Kidney (tissue), 14 donors: ENCODE measurements around the gene PKDREJ. TPM values are rescaled to one million over a fixed set of nuclear protein-coding genes. Genes with fewer than 3 reads are reported as not detected.
A peak's percentile ranks its signal among the peaks of the same experiment; 100 is the strongest.
"Not testable (repeated sequence)": the region's sequence is repeated elsewhere in the genome, so short reads cannot be mapped to it uniquely, and the experiment has no call there.

Source experiments
- DNase-seq, 5 donors: peaks; one replicate each; pipeline ENCODE4 v3.0.0-alpha.2; 2013 to 2020
- FAIRE-seq: peaks from 2 replicates; lab custom pipeline; 2012; peaks lifted over from hg19 to GRCh38; lab: Jason Lieb, UNC
- H3K27ac ChIP-seq, 2 donors: one replicate each; pipeline ENCODE4 v1.7.0; 2013; ENCODE audit warnings: low read depth in 2 of 2, low read length in 2 of 2, inconsistent platforms in 1 of 2
- H3K27me3 ChIP-seq: one replicate; pipeline ENCODE4 v1.7.1; 2013; ENCODE audit warnings: low read length, inconsistent platforms; ENCODE audit not compliant: control insufficient read depth, insufficient read depth
- H3K36me3 ChIP-seq, 3 donors: one replicate each; pipeline versions ENCODE4 v1.7.0 to v1.7.1; 2013; ENCODE audit warnings: low read length in 3 of 3, control low read depth in 1 of 3, inconsistent platforms in 1 of 3; ENCODE audit not compliant: insufficient read depth in 3 of 3, control insufficient read depth in 2 of 3
- H3K4me1 ChIP-seq, 3 donors: one replicate each; pipeline versions ENCODE4 v1.7.0 to v1.7.1; 2013; ENCODE audit warnings: low read length in 3 of 3, inconsistent platforms in 1 of 3, low read depth in 1 of 3; ENCODE audit not compliant: control insufficient read depth in 2 of 3, insufficient read depth in 2 of 3
- H3K4me3 ChIP-seq, 3 donors: one replicate each; pipeline versions ENCODE4 v1.7.0 to v1.8.1; 2013; ENCODE audit warnings: low read length in 3 of 3, control low read depth in 1 of 3, inconsistent platforms in 1 of 3
- H3K9ac ChIP-seq, 3 donors: one replicate each; pipeline versions ENCODE4 v1.7.0 to v1.7.1; 2013; ENCODE audit warnings: low read length in 3 of 3, control low read depth in 1 of 3, inconsistent platforms in 1 of 3
- H3K9me3 ChIP-seq, 3 donors: one replicate each; pipeline versions ENCODE4 v1.7.0 to v1.7.1; 2013; ENCODE audit warnings: low read length in 3 of 3, control low read depth in 1 of 3, inconsistent platforms in 1 of 3; ENCODE audit not compliant: control insufficient read depth in 2 of 3, insufficient read depth in 1 of 3
- intact Hi-C: fragments of 100-400 bp; cut with DNase I; formaldehyde crosslinking; loops from one replicate; pipeline ENCODE4 v1.11.1; 2022
- polyA plus RNA-seq: library from polyadenylated mRNA; stranded (reverse); fragments of 350-450 nt; fragmentation: Illumina TruSeq; extraction: RNeasy Lipid Tissue Mini Kit (QIAGEN cat#74804); gene quantifications from one replicate; pipeline ENCODE4 v1.2.3, GENCODE V29; 2014; ENCODE audit warnings: low read depth, low replicate concordance; ENCODE audit not compliant: insufficient read depth
- total RNA-seq: library from RNA; stranded (reverse); fragmentation: NEBNext Ultra II Directional; extraction: Animal tissue kit (Norgen Biotek cat#: 25700); gene quantifications from one replicate; pipeline ENCODE4 v1.2.1, GENCODE V29; 2021
- TF ChIP-seq, protein P1 (sequence below): IDR thresholded peaks from 3 replicates; pipeline ENCODE4 v1.5.1; 2012; ENCODE audit warnings: mild to moderate bottlenecking, moderate library complexity, borderline replicate concordance; ENCODE audit not compliant: insufficient read depth; ENCODE audit errors: extremely low read depth
- donor health status: control.
- donor health status: control.
- donor health status: control.
- donor health status: control.
- donor health status: control.
- donor health status: DM: yes; HTN: yes; CAD: no.
- donor health status: Normal renal cell carcinoma (clear cell type).

The PKDREJ gene
- total and polyA plus RNA-seq, 2 donors from 2014 or later: 0.06 to 0.15 TPM

DNA sequence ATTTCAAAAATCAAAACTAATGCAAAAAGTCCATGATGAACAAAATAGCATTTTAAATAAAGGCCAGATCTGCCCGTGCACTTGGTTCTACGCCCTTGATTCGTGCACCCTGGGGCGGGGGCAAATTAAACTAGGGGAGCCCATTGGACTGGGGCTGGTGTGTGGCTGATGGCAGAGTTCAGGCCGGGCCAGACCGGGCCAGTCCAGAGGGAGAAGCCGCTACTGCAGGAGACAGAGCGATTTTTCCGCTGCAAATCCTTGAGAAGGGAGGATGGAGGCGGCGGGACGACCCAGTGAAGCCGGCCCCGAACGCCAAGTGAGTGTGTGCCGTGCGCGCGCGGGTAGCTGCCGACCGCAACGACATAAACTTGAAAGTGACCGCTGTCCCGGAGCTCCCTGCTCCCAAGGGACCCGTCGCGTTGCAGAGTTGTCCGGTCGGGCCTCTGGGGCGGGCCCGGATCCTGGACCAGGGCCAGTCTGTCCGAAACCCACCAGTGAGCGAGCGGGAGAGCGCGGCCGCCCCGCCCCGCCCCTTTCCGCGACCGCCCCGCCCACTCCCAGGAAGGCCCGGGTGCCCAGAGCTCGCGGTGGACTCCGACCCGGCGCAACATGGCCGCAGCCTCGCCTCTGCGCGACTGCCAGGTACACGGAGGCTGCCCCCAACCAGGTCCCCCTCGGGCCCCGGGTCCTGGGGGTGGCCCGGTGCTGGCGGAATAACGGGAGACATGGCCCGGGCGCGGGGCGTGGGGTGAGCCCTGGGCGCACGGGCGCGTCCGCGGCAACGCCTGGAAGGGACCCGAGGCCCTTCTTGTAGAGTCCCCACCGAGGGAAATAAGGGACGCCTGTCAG is 4.5 kb upstream of the PKDREJ start, which contains the start of gene TTC38:
TTC38 (plus strand) TSS at position 578 of the 849 bp plus-strand sequence; CDS start at position 610, 32 bp downstream.
- no peaks in the 10 kb centered on the region for H3K27me3 ChIP-seq
- peak within 1 kb of the TSS; percentile 48 to 89 (median 85) for H3K9ac ChIP-seq
- intact Hi-C loops: no loop called here
- DNase-seq (peak; percentile 88 to 96 (median 94)), FAIRE-seq (peak; percentile 29)
- peaks cover 0 to 14% (median 10%) of the 10 kb centered on the region in 3 donors for H3K4me1 ChIP-seq
- peak within 1 kb of the TSS; percentile 66 to 97 (median 96) for H3K4me3 ChIP-seq
- TF ChIP-seq, protein P1, sequence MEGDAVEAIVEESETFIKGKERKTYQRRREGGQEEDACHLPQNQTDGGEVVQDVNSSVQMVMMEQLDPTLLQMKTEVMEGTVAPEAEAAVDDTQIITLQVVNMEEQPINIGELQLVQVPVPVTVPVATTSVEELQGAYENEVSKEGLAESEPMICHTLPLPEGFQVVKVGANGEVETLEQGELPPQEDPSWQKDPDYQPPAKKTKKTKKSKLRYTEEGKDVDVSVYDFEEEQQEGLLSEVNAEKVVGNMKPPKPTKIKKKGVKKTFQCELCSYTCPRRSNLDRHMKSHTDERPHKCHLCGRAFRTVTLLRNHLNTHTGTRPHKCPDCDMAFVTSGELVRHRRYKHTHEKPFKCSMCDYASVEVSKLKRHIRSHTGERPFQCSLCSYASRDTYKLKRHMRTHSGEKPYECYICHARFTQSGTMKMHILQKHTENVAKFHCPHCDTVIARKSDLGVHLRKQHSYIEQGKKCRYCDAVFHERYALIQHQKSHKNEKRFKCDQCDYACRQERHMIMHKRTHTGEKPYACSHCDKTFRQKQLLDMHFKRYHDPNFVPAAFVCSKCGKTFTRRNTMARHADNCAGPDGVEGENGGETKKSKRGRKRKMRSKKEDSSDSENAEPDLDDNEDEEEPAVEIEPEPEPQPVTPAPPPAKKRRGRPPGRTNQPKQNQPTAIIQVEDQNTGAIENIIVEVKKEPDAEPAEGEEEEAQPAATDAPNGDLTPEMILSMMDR: no peak
- H3K27ac ChIP-seq: peak within 1 kb of the TSS; percentile 90 to 92
- H3K9me3 ChIP-seq: no peaks in the 10 kb centered on the region
- H3K36me3 ChIP-seq: peaks cover 0 to 19% (median 7%) of the 10 kb centered on the region in 3 donors

DNA sequence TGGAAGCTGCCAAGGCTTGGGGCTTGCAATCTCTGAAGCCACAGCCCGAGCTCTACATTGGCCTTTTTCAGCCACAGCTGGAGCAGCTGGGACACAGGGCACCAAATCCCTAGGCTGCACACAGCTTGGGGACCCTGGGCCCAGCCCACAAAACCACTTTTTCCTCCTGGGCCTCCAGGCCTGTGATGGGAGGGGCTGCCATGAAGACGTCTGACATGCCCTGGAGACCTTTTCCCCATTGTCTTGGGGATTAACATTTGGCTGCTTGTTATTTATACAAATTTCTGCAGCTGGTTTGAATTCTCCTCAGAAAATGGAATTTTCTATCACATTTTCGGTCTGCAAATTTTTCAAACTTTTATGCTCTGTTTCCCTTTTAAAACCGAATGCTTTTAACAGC is 2.5 kb upstream of the PKDREJ start:
- H3K9me3 ChIP-seq, H3K9ac ChIP-seq, H3K36me3 ChIP-seq, DNase-seq, H3K27me3 ChIP-seq, intact Hi-C loops, FAIRE-seq, H3K4me3 ChIP-seq, H3K27ac ChIP-seq: not testable (repeated sequence)
- peaks cover 0 to 12% (median 10%) of the 10 kb centered on the region in 3 donors for H3K4me1 ChIP-seq

DNA sequence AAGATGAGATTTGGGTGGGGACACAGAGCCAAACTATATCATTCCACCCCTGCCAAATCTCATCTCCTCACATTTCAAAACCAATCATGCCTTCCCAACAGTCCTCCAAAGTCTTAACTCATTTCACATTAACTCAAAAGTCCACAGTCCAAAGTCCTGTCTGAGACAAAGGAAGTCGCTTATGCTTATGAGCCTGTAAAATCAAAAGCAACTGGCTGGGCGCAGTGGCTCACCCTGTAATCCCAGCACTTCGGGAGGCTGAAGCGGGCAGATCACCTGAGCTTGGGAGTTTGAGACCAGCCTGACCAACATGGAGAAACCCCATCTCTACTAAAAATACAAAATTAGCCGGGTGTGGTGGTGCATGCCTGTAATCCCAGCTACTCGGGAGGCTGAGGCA is 1.4 kb upstream of the PKDREJ start:
- H3K27me3 ChIP-seq, intact Hi-C loops, H3K9me3 ChIP-seq, H3K36me3 ChIP-seq, H3K9ac ChIP-seq, FAIRE-seq, H3K4me3 ChIP-seq: not testable (repeated sequence)
- peak overlapping the region in 1 of 2 donors; percentile 11 for H3K27ac ChIP-seq
- peak in 1 of 5 donors; percentile 16 for DNase-seq
- peaks cover 0 to 12% (median 10%) of the 10 kb centered on the region in 3 donors for H3K4me1 ChIP-seq

DNA sequence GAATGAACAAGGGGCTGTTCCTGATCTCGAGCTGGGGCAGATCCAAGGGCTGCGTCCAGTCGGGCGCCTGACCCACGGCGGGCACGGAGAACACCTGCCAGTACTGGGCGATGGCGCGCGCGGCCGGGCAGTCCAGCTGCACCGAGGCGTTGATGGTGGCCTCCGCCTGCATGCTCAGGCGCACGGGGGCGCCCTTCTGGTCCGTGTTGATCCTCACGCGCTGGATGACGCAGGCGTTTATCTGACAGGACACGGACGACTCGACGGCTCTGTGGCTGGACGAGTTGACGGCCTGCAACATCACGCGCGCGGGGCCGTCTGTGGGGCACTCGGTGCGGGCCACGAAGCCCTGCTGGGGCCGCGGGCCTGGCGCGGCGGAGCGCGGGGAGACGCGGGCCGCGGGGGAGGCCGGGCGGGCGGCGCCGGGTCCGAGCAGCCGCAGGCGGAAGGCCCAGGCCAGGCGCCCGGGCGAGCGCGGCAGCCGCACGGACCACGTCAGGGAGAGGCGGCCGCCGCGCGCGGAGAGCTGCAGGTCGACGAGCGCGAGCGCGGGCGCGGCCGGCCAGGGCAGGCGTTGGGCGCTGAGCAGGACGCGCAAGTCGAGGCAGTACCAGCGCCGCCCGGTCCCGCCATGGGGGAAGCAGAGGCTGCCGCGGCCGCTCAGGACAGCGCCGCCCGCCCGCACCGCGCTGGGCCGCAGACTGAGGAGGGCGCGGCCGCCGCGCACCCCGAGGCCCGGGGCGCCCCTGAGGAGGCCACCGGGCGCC is 511 bp downstream of the PKDREJ start:
- intact Hi-C loops: no loop called here
- H3K4me3 ChIP-seq: no peak overlapping the region
- peaks cover 0 to 6% (median 6%) of the 10 kb centered on the region in 3 donors for H3K4me1 ChIP-seq
- TF ChIP-seq, protein P1: peak; percentile 17
- FAIRE-seq (no peak), DNase-seq (peak; percentile 56 to 91 (median 68))
- H3K27ac ChIP-seq: no peak overlapping the region
- no peak overlapping the region for H3K9ac ChIP-seq
- H3K27me3 ChIP-seq: peaks cover 2% of the 10 kb centered on the region
- H3K36me3 ChIP-seq: no peaks in the 10 kb centered on the region
- no peaks in the 10 kb centered on the region for H3K9me3 ChIP-seq
